ENCODE data around the gene CHD8.
"Not testable (repeated sequence)": the region's sequence is repeated elsewhere in the genome, so short reads cannot be mapped to it uniquely, and the experiment has no call there.

The CHD8 gene, protein sequence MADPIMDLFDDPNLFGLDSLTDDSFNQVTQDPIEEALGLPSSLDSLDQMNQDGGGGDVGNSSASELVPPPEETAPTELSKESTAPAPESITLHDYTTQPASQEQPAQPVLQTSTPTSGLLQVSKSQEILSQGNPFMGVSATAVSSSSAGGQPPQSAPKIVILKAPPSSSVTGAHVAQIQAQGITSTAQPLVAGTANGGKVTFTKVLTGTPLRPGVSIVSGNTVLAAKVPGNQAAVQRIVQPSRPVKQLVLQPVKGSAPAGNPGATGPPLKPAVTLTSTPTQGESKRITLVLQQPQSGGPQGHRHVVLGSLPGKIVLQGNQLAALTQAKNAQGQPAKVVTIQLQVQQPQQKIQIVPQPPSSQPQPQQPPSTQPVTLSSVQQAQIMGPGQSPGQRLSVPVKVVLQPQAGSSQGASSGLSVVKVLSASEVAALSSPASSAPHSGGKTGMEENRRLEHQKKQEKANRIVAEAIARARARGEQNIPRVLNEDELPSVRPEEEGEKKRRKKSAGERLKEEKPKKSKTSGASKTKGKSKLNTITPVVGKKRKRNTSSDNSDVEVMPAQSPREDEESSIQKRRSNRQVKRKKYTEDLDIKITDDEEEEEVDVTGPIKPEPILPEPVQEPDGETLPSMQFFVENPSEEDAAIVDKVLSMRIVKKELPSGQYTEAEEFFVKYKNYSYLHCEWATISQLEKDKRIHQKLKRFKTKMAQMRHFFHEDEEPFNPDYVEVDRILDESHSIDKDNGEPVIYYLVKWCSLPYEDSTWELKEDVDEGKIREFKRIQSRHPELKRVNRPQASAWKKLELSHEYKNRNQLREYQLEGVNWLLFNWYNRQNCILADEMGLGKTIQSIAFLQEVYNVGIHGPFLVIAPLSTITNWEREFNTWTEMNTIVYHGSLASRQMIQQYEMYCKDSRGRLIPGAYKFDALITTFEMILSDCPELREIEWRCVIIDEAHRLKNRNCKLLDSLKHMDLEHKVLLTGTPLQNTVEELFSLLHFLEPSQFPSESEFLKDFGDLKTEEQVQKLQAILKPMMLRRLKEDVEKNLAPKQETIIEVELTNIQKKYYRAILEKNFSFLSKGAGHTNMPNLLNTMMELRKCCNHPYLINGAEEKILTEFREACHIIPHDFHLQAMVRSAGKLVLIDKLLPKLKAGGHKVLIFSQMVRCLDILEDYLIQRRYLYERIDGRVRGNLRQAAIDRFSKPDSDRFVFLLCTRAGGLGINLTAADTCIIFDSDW (N-terminal part only)

DNA sequence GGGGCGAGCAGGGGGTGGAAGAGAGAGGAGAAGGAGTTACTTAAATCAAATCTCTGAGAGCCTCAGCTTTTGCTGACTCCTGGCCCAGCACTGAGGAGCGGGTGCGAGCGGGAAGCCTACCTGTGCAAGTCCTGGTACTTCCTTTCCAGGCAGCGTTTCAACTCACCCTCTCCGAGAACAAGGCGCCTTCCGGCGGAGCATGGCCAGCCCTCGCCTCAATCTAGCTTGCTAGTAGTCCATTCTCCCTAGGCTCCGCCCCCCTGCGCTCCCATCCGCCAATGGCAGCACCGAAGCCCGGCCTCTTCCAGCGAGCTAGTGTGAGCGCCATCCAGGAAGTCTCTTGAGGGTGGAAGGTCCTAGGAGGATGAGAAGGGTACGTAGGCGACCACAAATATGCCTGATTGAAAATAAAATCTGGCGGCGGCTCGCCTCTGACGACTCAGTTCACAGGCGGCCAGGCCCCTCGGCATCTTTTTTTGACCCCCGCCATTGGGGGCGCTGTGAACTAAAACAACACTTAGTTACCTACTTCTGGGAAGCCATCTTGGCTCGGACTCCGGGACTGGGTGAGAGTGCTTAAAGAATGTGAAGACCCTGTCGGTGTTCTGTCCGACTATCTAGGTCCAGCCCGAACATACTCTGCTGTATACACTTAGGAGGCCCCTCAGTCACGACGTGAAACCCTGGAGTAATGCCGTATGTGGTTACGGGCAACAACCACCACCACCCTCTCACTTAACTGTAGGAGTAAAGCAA, at the start of gene CHD8:
CHD8 (minus strand) TSS at position 212 of the 756 bp plus-strand sequence. CDS start 24,480 bp downstream, outside the sequence.
- DNase-seq: peak; percentile 88 to 100 (median 99)

DNA sequence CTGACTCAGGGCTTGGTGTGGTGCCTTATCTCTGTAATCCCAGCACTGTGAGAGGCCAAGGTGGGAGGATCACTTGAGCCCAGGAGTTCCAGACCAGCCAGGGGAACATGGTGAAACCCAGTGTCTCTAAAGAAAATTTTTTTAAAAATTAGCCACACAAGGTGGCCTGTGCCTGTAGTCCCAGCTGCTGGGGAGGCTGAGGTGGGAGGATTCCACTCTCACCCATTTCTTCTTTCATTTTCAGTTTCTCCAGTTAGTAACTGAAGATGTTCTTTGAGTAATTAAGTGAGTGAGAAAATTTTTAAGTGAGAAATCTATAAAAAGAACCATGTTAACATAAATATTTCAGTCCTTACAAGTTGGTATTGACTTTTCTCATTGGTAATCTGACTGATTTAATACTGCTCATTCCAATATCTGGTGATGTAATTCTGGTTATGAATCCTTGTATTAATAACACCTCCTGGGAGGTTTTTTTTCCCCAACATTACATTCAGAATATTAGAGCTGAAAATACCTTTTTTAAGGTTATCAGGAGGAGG, 49.2 kb upstream of the CHD8 start:
- DNase-seq: no peak

DNA sequence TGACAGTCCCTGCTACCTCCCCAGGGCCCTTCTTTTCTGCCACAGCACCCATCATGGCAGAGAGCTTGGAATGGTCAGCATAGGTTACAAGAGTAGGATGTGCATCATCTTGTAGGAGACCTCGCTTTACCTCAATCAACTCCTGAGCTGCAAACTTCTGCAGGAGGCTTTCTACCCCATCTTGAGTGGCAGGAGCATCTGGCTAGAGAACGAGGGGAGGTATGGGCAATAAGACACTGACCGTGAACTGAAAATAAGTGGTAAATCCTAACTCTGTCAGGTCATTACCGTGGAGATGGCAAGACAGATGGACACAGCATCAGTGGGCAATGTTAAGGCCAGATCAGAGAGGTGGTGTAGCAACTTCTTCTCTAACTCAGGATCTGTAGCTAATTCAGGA, 47.5 kb upstream of the CHD8 start:
- DNase-seq: no peak

DNA sequence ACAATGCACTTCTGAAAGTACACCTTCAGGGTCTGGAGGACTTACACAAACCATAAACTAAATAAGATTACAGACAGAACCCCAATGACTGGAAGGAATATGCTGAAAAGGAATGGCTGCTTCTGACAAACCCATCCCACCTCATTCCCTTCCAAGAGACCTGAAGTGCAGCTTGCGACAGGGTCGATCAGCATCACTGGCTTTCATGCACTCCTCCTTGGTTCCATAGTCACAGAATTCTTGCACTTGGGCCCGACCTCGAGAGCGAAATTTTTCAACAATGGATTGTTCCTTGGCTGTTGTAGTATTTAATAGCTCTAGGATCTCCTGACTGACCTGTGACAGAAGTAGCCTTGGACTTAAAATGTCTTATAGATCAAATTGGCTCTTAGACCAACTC, 45.6 kb upstream of the CHD8 start:
- no peak for DNase-seq

DNA sequence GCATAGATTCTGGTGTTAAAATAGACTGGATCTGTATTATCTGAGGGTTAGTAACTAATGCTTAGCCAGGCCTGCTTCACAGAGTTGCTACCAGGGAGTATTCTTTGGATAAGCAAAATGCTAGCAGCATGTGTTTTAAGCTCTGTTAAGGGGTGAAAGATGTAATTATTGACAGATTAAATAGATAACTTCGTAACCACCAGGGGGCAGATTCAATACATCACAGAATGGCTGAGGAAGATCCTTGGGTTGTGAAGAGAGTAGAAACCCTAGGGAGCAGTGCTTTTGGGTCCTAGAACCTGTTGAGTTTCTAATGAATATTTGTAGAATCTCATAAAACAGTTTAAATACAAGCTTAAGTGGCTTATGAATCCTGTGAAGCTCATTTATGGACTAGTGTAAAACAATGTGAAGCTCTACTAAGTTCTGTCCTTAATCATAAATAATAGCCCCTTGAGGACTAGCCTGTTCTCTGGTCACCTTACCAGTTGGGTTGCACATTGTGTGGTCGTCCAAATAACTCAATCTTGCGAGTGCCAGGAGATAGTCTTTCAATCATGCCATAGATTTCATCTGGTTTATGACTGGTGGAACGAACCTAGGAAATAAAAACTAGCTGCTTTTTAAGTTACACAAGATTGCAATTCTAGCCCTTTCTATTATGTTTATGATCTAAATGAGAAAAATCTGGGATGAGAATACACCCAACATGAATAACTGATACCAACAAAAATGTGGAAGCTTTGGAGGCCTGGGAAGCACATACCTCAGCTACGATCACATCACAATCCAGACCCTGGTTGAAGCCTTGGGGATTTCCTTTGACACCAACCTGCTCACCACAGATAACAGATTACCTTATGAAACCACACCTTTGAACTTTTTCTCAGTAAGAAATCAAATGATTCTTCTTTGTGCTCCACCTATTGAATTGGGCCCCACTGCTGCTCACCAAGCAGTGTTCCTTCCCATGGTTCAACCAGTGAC, 42.9 kb upstream of the CHD8 start:
- peak in 2 of 56 donors; percentile 9 to 23 for DNase-seq

DNA sequence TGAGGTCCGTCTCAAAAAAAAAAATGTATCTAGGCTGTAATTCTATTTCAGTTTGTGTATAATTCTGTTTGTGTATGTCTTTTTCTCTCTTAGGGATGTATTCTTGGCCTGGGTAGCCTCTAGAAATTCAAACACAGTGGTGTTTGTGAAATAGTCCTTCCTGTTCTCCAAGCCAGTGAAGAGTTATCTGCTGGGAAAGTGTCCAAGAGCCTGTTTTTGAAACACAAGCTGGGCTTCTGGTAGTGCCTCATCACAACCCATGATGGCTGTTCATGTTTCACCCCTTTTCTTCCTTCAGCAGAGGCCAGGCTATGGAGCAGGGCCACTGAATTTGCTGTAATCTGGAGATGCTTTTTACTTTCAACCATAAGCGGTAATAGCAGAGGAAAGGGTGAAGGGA, 40.5 kb upstream of the CHD8 start:
- DNase-seq: no peak

DNA sequence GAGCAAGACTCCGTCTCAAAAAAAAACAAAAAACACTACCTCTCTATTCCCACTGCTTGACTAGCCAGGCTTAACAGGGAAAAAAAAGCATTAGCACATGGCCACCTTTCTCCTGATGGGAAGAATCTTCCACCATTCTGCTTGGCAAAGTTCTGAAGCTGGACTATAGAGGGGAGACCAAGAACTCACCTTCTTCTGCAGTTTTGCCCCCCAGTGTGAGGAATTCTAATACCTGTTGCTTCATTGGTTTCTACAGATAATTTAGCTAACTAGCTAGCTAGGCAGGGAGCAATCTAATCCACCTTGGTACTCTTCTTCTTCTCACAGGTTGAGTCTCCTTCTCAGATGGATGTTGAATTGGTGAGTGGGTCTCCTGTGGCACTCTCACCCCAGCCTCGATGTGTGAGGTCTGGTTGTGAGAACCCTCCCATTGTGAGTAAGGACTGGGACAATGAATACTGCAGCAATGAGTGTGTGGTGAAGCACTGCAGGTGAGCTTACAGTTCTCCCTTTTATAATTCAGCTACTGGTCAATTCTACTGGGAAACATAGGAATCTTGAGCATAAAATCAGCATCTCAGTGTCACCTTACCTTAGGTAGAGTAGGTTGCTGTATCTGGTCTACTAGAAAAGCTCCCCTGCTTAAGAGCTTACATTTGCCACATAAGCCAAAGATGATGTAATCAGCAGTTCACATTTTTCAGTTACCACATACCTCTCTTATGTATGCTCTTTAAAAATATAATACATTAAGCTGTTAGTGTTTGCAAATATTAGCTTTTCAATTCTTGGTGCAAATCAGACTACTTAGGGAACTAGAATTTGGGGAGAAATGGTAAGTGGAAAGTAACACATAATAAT, 39.2 kb upstream of the CHD8 start:
- DNase-seq: no peak

DNA sequence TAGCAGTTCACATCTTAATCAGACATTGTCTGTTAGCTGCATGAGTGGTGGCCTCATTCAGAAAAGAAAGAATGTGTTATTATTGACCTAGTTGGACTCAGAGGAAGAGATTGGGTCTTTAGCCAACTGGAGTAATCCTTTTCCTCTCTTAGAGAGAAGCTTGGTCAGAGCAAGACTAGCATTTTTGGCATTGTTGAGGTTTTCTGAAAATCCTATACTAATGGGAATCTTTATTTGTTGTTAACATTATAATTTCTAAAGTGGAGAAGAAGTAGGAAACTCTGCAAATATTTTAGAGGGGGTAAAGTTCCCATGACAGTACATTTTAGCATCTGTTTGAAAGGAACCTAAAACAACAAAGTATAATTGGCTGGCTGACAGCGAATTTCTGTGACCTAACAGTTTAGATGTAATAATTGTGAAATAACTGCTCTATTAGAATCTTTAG, 30.7 kb upstream of the CHD8 start:
- DNase-seq: no peak

DNA sequence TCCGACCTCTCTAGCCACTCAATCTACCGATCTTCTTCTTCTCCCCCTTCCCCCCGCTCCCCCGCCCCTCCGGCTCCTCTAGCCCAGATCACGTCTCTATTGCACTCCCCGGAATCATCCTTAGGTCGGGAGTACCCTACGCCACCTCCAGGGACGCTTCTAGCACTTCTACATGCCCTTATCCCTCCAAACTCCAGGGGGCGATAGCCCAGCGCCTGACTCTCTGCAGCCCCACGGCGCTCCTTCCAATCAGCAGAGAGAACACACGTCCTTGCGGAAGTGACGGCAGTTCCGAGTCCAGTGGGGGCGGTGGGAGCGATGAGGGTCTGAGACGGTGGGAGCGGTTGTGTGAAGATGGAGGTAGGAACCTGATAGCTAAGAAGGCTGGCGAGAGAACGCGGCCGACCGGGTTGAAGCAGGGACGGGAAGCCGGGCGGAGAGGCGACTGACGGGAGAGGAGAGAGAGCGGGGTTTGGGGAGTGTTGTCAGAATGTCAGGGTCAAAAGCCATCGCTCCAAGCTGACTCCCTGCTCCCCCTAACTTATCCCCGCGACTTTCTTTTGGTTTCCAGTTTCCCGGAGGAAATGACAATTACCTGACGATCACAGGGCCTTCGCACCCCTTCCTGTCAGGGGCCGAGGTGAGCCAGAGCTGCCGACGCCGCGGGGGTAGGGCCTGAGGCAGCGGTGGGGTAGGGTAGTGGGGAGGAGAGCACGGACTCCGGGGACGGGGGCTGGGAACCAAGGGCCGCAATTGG, 21.2 kb upstream of the CHD8 start, which contains the start of the genes RAB2B and TOX4:
RAB2B (minus strand) TSS at position 35 of the 757 bp plus-strand sequence. CDS start 87 bp downstream, outside the sequence.
TOX4 (plus strand) TSS at position 271 of the 757 bp plus-strand sequence; CDS start at position 355, 84 bp downstream.
- peak; percentile 88 to 100 (median 97) for DNase-seq

DNA sequence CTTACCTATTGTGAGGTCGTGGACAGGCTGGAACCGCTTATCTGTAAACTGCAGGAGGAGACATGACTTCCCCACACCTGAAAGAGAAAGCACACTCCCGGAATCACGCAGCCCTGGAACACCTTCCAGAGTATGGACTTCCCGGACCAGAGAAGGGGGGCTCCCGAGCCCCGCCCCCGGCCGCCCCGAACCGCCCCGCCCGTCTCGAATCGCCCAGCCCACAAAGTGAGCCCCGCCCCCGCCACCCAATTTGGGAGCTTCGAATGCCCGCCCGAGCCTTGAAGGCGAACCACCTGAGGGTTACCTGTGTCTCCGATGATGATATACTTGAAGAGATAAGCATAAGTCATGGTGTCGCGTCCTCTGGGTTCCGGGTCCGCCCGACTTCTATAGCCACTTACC, 20.6 kb upstream of the CHD8 start:
- peak in 19 of 56 donors; percentile 57 to 92 (median 87) for DNase-seq

DNA sequence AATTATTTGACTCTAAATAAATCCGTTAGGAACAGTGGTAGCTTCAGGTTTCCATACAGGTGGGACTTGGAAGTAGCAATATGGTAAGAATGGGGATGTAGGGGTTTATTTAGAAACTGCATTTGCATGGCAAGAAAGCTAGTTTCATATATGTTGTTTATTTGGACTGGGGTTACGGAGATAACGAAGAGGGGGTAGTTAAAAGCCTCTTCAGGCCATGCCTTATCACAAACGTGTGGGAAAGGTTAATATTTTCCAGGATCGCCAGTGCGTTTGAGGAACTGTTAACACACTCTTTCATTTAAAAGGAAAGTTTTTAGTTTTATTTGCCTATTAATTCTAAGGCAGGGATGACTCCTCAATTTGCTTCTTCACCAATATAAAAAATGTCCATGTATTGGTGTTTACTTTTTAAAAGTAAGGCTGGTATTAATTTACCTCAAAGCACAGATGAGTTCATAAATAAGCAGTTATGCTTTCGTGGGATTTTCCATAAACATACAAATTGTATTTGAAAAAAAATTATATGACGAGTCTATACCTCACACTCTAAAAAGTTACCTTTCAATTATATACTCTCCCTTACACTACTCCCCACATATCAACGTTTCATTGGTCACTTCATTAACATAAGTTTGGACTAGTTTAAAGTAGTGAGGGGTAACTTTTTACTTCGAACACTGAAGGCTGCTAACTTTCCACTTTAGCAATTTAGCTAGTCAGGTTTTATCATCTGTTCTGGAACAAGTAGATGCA, 20.0 kb upstream of the CHD8 start:
- no peak for DNase-seq

DNA sequence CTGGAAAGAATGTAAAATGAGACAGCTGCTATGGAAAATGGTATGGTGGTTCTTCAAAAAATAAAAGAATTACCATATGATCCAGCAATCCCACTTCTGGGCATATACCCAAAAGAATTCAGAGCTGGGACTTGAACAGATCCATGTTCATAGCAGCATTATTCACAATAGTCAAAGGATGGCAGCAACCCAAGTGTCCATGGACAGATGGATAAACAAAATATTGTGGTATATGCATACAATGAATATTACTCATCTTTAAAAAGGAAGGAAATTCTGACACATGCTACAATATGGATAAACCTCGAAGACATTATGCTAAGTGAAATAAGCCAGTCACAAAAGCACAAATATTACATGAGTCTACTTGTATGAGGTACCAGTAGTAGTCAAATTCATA, 11.7 kb upstream of the CHD8 start:
- peak in 1 of 56 donors; percentile 1 for DNase-seq

DNA sequence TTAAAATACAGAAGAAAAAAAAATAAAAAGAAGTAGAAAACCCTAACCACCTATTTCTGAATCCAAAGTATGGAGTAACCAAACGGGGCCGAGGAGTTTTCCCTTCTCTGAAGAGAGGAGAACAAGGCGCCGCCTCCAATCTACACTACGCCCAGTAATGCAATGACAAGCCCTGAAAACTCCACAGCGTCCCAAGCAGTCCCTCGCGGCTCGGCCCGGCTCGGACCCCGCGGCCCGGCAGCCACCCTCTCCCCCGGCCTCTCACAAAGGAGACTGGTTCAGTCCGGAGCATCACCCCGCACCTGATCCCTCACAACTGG, 371 bp downstream of the CHD8 start:
- peak in 1 of 56 donors; percentile 52 for DNase-seq

DNA sequence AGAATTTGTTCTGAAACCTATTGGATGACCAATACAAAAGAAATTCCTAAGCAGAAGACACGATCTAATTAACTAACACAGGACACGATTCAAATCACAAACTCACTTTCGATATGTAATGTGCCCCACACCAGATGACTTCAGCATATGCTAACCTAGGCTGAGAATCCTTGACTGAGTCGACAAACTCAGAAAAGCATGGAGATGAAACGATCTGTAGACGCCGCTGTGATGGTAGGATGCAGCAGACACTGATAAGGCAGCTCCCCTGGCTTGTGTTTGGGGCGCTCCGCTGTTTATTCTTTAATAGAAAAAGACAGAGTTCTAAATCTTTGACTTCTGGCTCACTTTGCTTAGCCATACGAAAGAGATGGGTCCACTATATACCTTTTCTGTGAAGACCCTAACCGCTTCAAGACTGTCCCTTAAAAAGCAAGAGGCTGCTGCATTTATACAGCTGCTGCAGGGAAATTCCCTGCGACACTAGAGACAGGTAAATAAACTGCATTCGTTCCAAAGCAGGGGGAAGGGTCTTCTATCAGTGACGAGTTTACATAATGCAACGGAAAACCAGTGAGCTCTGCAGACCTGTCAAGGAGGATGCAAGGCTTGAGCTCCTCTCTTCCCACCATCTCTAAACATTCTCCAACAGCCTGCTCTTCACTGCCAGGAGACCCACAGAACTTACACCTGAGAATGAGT, 929 bp downstream of the CHD8 start:
- DNase-seq: no peak

DNA sequence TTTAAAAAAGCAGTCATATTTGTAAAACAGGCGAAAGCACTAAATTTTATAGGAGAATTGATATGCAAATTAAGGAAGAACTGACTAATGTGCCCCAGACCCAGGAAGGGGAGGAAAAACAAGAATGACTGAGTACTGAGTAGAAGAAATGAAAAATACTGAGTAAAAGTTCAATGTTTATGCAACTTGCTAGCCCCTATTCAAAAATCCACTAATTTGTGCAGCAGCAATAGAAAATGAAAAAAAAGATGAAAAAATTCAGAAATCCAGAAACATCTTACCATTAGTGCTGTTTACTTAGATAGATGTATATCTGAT, 6.1 kb downstream of the CHD8 start:
- no peak for DNase-seq

DNA sequence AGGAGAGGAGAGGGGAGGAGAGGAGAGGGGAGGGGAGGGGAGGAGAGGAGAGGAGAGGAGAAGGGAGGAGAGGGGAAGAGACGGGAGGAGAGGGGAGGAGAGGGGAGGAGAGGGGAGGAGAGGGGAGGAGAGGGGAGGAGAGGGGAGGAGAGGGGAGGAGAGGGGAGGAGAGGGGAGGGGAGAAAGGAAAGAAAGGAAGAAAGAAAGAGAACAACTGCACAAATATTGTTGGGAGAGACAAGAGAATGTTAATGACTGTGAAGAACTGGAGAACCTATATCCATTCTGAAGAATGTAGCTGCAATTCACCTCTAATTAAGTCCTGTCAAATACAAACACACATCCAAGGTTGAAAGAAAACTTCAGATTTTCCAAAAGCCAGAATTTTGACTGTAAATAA, 13.3 kb downstream of the CHD8 start:
- not testable (repeated sequence) for DNase-seq

All from nucleus accumbens (tissue), 56 donors.